ENCODE measurements around the gene CFAP300.

DNA sequence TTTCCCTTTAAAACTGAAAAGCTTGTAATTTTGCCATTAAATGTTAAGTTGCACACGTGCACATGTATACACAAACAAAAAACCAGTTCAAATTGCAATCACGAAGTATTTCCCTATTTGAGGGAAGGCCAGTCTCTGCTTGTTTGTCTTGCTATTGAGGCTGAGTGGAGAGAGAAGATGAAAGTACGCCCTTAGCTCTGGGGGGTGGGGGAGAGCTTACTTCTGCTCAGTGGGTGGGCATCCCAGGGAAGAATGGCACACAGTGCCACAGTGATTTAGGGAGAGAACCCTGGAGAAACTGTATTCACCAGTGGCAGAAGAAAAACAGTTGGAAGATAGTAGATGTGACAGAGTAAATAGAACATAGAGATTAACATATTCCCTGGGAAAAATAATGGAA, 71.7 kb downstream of the CFAP300 start:
- TF ChIP-seq, protein P1, sequence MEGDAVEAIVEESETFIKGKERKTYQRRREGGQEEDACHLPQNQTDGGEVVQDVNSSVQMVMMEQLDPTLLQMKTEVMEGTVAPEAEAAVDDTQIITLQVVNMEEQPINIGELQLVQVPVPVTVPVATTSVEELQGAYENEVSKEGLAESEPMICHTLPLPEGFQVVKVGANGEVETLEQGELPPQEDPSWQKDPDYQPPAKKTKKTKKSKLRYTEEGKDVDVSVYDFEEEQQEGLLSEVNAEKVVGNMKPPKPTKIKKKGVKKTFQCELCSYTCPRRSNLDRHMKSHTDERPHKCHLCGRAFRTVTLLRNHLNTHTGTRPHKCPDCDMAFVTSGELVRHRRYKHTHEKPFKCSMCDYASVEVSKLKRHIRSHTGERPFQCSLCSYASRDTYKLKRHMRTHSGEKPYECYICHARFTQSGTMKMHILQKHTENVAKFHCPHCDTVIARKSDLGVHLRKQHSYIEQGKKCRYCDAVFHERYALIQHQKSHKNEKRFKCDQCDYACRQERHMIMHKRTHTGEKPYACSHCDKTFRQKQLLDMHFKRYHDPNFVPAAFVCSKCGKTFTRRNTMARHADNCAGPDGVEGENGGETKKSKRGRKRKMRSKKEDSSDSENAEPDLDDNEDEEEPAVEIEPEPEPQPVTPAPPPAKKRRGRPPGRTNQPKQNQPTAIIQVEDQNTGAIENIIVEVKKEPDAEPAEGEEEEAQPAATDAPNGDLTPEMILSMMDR (IDR thresholded peaks at IDR 0.05; ENCODE audit: low read depth, low read length), result no peak
- no peak for TF ChIP-seq EZH2phosphoT487 (IDR thresholded peaks at IDR 0.05; ENCODE audit: low read depth)
